Brain microvascular endothelial cell (primary cell): ENCODE data around the gene CACNG4.

Source experiments
- DNase-seq: peaks from one replicate; pipeline ENCODE4 v3.0.0-alpha.2; 2020
- H3K27ac ChIP-seq: fragments of 250-450 bp; sonication (Bioruptor Pico); 2 replicates; pipeline ENCODE4 v1.5.1; 2020; ENCODE audit warnings: mild to moderate bottlenecking, moderate library complexity
- H3K27me3 ChIP-seq: fragments of 250-450 bp; sonication (Bioruptor Pico); replicated peaks from 2 replicates; pipeline ENCODE4 v1.5.1; 2020; ENCODE audit warnings: mild to moderate bottlenecking
- H3K36me3 ChIP-seq: fragments of 250-450 bp; sonication (Bioruptor Pico); replicated peaks from 2 replicates; pipeline ENCODE4 v1.5.1; 2020; ENCODE audit warnings: mild to moderate bottlenecking
- H3K4me3 ChIP-seq: 2 replicates; pipeline ENCODE4 v1.5.1; 2011; ENCODE audit warnings: low read depth, mild to moderate bottlenecking, control low read depth, low read length, moderate library complexity
- CTCF ChIP-seq: IDR thresholded peaks from 2 replicates; pipeline ENCODE4 v1.5.1; 2011; ENCODE audit warnings: low read depth, mild to moderate bottlenecking, moderate library complexity, low read length, control low read depth, inconsistent platforms; ENCODE audit errors: missing control alignments
- in situ Hi-C: cut with HindIII; loops from 2 replicates; pipeline ENCODE4 v1.10.0; 2017; ENCODE audit warnings: low sequenced_read_pairs, low pct_ligation_motif_present

CACNG4 gene

DNA sequence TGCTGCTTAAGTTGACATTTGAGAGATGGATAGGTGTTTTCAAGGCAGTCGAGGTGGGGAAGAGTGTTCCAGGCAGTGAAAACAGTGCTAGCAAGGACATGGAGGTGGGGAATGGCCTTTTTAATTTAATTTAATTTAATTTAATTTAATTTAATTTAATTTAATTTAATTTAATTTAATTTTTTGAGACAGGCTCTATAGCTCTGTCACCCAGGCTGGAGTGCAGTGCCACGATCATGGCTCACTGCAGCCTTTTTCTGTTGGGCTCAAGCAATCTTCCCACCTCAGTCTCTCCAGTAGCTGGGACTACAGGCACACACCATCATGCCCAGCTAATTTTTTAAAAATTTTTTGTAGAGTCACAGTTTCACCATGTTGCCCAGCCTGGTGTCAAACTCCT, 32.2 kb upstream of the CACNG4 start:
- TF ChIP-seq CTCF: no peak
- no peak overlapping the region for H3K27ac ChIP-seq
- H3K4me3 ChIP-seq: no peak overlapping the region
- in situ Hi-C loops: no loop called here
- H3K27me3 ChIP-seq: peaks cover 3% of the 10 kb centered on the region
- no peak for DNase-seq
- no peaks in the 10 kb centered on the region for H3K36me3 ChIP-seq

- no peak for DNase-seq
- in situ Hi-C loops: no loop called here
- peaks cover 5% of the 10 kb centered on the region for H3K27me3 ChIP-seq
- no peak overlapping the region for H3K27ac ChIP-seq
- H3K36me3 ChIP-seq: no peaks in the 10 kb centered on the region
- no peak for TF ChIP-seq CTCF
- no peak overlapping the region for H3K4me3 ChIP-seq
Measured at GRCh38 chr17:66934040-66934439, 30.5 kb upstream of the CACNG4 start.

GRCh38 chr17:66935717-66936116, 28.8 kb upstream of the CACNG4 start:
- peaks cover 6% of the 10 kb centered on the region for H3K27me3 ChIP-seq
- no peak for TF ChIP-seq CTCF
- no peak for DNase-seq
- H3K36me3 ChIP-seq: no peaks in the 10 kb centered on the region
- H3K27ac ChIP-seq: no peak overlapping the region
- in situ Hi-C loops: no loop called here
- H3K4me3 ChIP-seq: no peak overlapping the region

DNA sequence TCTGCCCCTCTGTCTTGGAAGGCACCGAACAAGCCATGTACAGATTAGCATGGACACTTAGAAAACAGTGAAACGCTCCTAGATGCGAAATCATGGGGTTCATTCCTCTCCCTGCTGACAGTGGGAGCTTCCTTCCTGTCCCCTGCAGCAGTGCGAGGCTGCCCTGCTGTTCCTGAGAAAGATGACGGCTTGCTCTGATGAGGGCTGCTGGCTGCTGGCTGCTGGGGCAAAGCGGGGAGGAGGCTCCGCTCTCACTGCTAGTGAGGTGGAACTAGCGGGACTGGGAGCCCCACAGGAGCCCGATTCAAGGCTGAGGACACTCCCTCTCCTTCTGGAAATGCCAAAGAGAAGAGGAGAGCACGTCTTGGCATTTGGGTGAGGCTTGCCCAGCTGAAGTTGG, 25.9 kb upstream of the CACNG4 start:
- in situ Hi-C loops: no loop called here
- no peak for DNase-seq
- Histone ChIP-seq H3K4me3 (no peak overlapping the region), H3K27me3 (peaks cover 8% of the 10 kb centered on the region), H3K27ac (no peak overlapping the region), H3K36me3 (no peaks in the 10 kb centered on the region)
- TF ChIP-seq CTCF: no peak

DNA sequence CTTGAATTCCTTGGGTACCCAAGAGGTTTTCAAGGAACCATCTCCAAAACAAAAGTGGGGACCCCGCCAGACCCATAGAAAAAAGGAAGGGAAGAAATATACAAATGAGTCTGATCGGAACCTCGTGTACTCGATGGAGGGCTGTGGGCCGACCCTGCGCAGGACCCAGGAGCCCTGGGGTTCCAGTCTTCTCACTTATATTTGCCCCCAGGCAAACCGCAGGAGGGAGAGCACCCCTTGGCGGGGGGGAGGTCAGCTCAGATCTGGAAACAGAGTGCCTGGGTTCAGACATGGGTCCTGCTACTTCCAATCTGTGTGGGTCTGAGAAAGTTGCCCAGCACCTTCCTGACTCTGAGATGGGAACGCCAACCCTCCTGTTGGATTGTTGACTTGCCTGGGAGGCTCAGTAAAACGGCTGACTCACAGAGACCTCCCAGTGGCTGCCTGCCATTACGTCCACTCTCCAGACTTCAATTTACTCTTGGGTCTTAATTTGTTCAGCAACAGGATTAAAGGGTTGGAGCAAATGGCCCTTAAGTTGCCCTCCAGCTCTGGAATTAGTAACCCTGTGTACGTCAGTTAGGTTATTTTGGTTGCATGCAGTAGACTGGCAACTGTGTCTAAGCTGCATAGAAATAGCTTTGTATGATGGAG, 24.9 kb upstream of the CACNG4 start:
- in situ Hi-C loops: no loop called here
- Histone ChIP-seq H3K36me3 (no peaks in the 10 kb centered on the region), H3K27ac (no peak overlapping the region), H3K4me3 (no peak overlapping the region), H3K27me3 (peaks cover 9% of the 10 kb centered on the region)
- TF ChIP-seq CTCF: no peak
- DNase-seq: no peak

GRCh38 chr17:66941249-66941648, 23.3 kb upstream of the CACNG4 start:
- Histone ChIP-seq H3K4me3 (no peak overlapping the region), H3K27ac (no peak overlapping the region), H3K36me3 (no peaks in the 10 kb centered on the region), H3K27me3 (peaks cover 14% of the 10 kb centered on the region)
- TF ChIP-seq CTCF: no peak
- in situ Hi-C loops: no loop called here
- no peak for DNase-seq
